Smooth muscle cell (in vitro differentiated cells): Measurements from ENCODE around the gene KLHL29. TPM values are rescaled to one million over a fixed set of nuclear protein-coding genes. Genes with fewer than 3 reads are reported as not detected.

Source experiments
- DNase-seq: peaks from one replicate; lab custom pipeline; 2025; ENCODE audit not compliant: unreplicated experiment; lab: John Stamatoyannopoulos, UW
- H2AFZ ChIP-seq: fragments of 200-600 bp; sonication (generic); 2 replicates; pipeline ENCODE4 v1.6.0; 2016; ENCODE audit warnings: antibody characterized with exemption, low read depth, mild to moderate bottlenecking
- H3F3A ChIP-seq: fragments of 200-600 bp; sonication (generic); 2 replicates; pipeline ENCODE4 v1.6.0; 2017; ENCODE audit warnings: antibody characterized with exemption, low read depth
- H3K27ac ChIP-seq: fragments of 200-600 bp; sonication (generic); 2 replicates; pipeline ENCODE4 v1.5.1; 2016; ENCODE audit warnings: low read depth, mild to moderate bottlenecking
- H3K27me3 ChIP-seq: fragments of 200-600 bp; sonication (generic); 2 replicates; pipeline ENCODE4 v1.6.1; 2016; ENCODE audit warnings: low read depth, mild to moderate bottlenecking
- H3K36me3 ChIP-seq: fragments of 200-600 bp; sonication (generic); 2 replicates; pipeline ENCODE4 v1.5.1; 2016; ENCODE audit warnings: low read depth
- H3K4me1 ChIP-seq: fragments of 200-600 bp; sonication (generic); 2 replicates; pipeline ENCODE4 v1.5.1; 2016; ENCODE audit warnings: low read depth
- H3K4me2 ChIP-seq: fragments of 200-600 bp; sonication (generic); 2 replicates; pipeline ENCODE4 v1.6.0; 2016; ENCODE audit warnings: mild to moderate bottlenecking
- H3K4me3 ChIP-seq: fragments of 200-600 bp; sonication (generic); 2 replicates; pipeline ENCODE4 v1.5.1; 2016; ENCODE audit warnings: mild to moderate bottlenecking
- H3K79me2 ChIP-seq: fragments of 200-600 bp; sonication (generic); 2 replicates; pipeline ENCODE4 v1.6.0; 2016; ENCODE audit warnings: low read depth, mild to moderate bottlenecking
- H3K9ac ChIP-seq: fragments of 200-600 bp; sonication (generic); 2 replicates; pipeline ENCODE4 v1.6.0; 2016; ENCODE audit warnings: low read depth
- H3K9me3 ChIP-seq: fragments of 200-600 bp; sonication (generic); replicated peaks from 2 replicates; pipeline ENCODE4 v1.5.1; 2016; ENCODE audit warnings: low read depth
- H4K20me1 ChIP-seq: fragments of 200-600 bp; sonication (generic); 2 replicates; pipeline ENCODE4 v1.6.0; 2016; ENCODE audit warnings: low read depth
- CTCF ChIP-seq: fragments of 200-600 bp; sonication (generic); IDR thresholded peaks from 2 replicates; pipeline ENCODE4 v1.5.1; 2017; ENCODE audit warnings: borderline replicate concordance, mild to moderate bottlenecking, antibody characterized with exemption; ENCODE audit not compliant: insufficient read depth, poor library complexity, severe bottlenecking
- WGBS: methylation state at CpG from one replicate; pipeline ENCODE4 v1.1.7; 2016; ENCODE audit warnings: low lambda C conversion rate; 5-methylcytosine and 5-hydroxymethylcytosine counted together
- polyA plus RNA-seq: library from polyadenylated mRNA; unstranded; fragments of >200 nt; fragmentation: Nextera tagmentation; extraction: Ambion mirVana; gene quantifications from 2 replicates; pipeline ENCODE4 v1.2.1, GENCODE V29; 2016
- total RNA-seq: library from RNA; depleted of rRNA; stranded (reverse); fragments of >200 nt; gene quantifications from 2 replicates; pipeline ENCODE4 v1.2.3, GENCODE V29; 2014

Gene KLHL29
- total and polyA plus RNA-seq, 2 experiments from 2014 or later: 3.1 to 6.6 TPM

- TF ChIP-seq CTCF: no peak
- no peaks in the 10 kb centered on the region for H3K79me2 ChIP-seq
- no peak overlapping the region for H3K4me3 ChIP-seq
- no peaks in the 10 kb centered on the region for H3F3A ChIP-seq
- H3K27ac ChIP-seq: peak overlapping the region; percentile 52
- peaks cover 10% of the 10 kb centered on the region for H3K4me1 ChIP-seq
- peak overlapping the region; percentile 35 for H3K4me2 ChIP-seq
- H2AFZ ChIP-seq: no peak overlapping the region
- DNase-seq: no peak
- 78% methylated on average over 16 of the region's 16 CpGs for WGBS
- no peak overlapping the region for H3K9ac ChIP-seq
- H3K27me3 ChIP-seq: no peaks in the 10 kb centered on the region
- no peaks in the 10 kb centered on the region for H3K36me3 ChIP-seq
- peaks cover 13% of the 10 kb centered on the region for H4K20me1 ChIP-seq
- no peaks in the 10 kb centered on the region for H3K9me3 ChIP-seq
These were observed 165.0 kb downstream of the KLHL29 start for GRCh38 chr2:23549821-23550530.

- TF ChIP-seq CTCF: no peak
- Histone ChIP-seq H3K79me2 (no peaks in the 10 kb centered on the region), H3K36me3 (no peaks in the 10 kb centered on the region), H3K27me3 (no peaks in the 10 kb centered on the region), H3K9me3 (no peaks in the 10 kb centered on the region), H3K4me1 (peaks cover 10% of the 10 kb centered on the region), H3K4me3 (no peak overlapping the region), H3F3A (no peaks in the 10 kb centered on the region), H3K27ac (peak overlapping the region; percentile 52), H2AFZ (no peak overlapping the region), H3K4me2 (no peak overlapping the region), H3K9ac (no peak overlapping the region), H4K20me1 (peaks cover 10% of the 10 kb centered on the region)
- no peak for DNase-seq
- WGBS: 80% methylated on average over 7 of the region's 7 CpGs
These were observed 165.6 kb downstream of the KLHL29 start for GRCh38 chr2:23550553-23550952.

GRCh38 chr2:23551875-23552274 lies 166.9 kb downstream of the KLHL29 start:
- Histone ChIP-seq H4K20me1 (no peaks in the 10 kb centered on the region), H3K36me3 (no peaks in the 10 kb centered on the region), H3K27me3 (no peaks in the 10 kb centered on the region), H3K4me1 (peaks cover 6% of the 10 kb centered on the region), H3K9ac (no peak overlapping the region), H3K79me2 (no peaks in the 10 kb centered on the region), H3K27ac (no peak overlapping the region), H3K9me3 (no peaks in the 10 kb centered on the region), H2AFZ (no peak overlapping the region), H3K4me2 (no peak overlapping the region), H3K4me3 (no peak overlapping the region), H3F3A (no peaks in the 10 kb centered on the region)
- WGBS: 69% methylated on average over 5 of the region's 5 CpGs
- no peak for DNase-seq
- TF ChIP-seq CTCF: no peak

GRCh38 chr2:23553561-23553960 lies 168.6 kb downstream of the KLHL29 start:
- no peaks in the 10 kb centered on the region for H4K20me1 ChIP-seq
- H3F3A ChIP-seq: no peaks in the 10 kb centered on the region
- H3K9me3 ChIP-seq: no peaks in the 10 kb centered on the region
- DNase-seq: no peak
- H2AFZ ChIP-seq: no peak overlapping the region
- no peaks in the 10 kb centered on the region for H3K27me3 ChIP-seq
- no peak for TF ChIP-seq CTCF
- no peak overlapping the region for H3K27ac ChIP-seq
- H3K4me1 ChIP-seq: peaks cover 6% of the 10 kb centered on the region
- no peak overlapping the region for H3K4me3 ChIP-seq
- no peaks in the 10 kb centered on the region for H3K79me2 ChIP-seq
- 96% methylated on average over 10 of the region's 10 CpGs for WGBS
- no peak overlapping the region for H3K9ac ChIP-seq
- H3K4me2 ChIP-seq: no peak overlapping the region
- H3K36me3 ChIP-seq: no peaks in the 10 kb centered on the region
